GM15510 (cell line): ENCODE results near the gene SEC61A1.

Source experiments
- POLR2A ChIP-seq: IDR thresholded peaks from 3 replicates; pipeline ENCODE4 v1.6.1; 2011; ENCODE audit warnings: borderline replicate concordance; ENCODE audit not compliant: insufficient read length; ENCODE audit errors: extremely low read depth

Gene SEC61A1

DNA sequence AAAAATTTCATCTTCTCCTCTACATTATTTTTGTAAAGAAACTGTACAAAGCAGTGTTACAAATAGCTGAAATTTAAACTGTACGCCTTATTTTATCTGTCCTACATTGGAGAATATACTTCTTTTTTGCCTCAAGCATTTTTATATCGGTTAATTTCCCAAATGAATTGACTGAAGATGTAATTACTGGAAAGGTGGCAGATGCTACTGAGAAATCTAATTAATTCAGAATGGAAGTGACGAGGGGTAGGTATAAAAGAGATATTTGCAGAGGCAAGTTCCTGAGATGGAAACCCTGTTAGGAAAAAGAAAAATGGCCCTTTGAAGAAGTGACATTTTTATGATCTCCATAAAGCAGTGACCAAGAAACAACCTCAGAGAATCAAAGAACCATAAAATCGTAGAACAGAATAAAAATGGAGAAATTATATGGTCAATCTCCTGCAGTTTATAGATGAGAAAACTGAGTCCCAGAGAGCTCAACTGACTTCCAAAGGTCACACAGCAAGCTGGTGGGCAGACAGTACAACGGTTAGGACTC, 51.0 kb downstream of the SEC61A1 start:
- no peak for TF ChIP-seq POLR2A

- TF ChIP-seq POLR2A, result no peak
Measured at GRCh38 chr3:128107834-128108233, 55.6 kb downstream of the SEC61A1 start.

DNA sequence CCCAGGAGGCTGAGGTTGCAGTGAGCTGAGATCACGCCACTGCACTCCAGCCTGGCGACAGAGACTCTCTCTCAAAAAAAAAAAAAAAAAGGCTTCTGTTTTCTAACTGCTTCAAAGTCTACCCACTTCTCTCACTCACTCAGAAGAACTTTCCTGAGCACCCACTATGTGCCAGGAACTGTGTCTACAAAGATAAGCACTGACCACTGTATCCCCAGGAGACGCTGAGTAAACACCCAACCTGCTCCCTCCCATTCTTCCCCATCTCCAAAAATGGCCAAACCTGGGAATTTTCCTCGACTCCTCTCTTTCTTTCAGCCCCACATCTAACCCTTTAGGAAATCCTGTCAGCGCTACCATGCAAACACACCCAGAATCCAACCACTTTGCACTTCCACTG, 58.9 kb downstream of the SEC61A1 start:
- no peak for TF ChIP-seq POLR2A

GRCh38 chr3:128112357-128112968, 60.2 kb downstream of the SEC61A1 start:
- no peak for TF ChIP-seq POLR2A

GRCh38 chr3:128113817-128114794, 61.9 kb downstream of the SEC61A1 start:
- TF ChIP-seq POLR2A, result no peak
